Peyer's patch (tissue), 4 donors: ENCODE measurements around the gene DNAJB6. TPM values are rescaled to one million over a fixed set of nuclear protein-coding genes. Genes with fewer than 3 reads are reported as not detected.

ENCODE experiments used
- DNase-seq, 3 donors: peaks; one replicate each; pipeline ENCODE4 v3.0.0-alpha.2; 2017 to 2019
- H3K27ac ChIP-seq, 4 donors: fragments of 200-600 bp; sonication (generic); one replicate each; pipeline ENCODE4 v1.5.1; 2016 to 2019
- H3K27me3 ChIP-seq, 2 donors: fragments of 200-600 bp; sonication (generic); one replicate each; pipeline ENCODE4 v1.5.1; 2019
- H3K36me3 ChIP-seq, 3 donors: fragments of 200-600 bp; sonication (generic); one replicate each; pipeline ENCODE4 v1.5.1; 2016 to 2019
- H3K4me1 ChIP-seq, 4 donors: fragments of 200-600 bp; sonication (generic); one replicate each; pipeline ENCODE4 v1.5.1; 2016 to 2019
- H3K4me3 ChIP-seq, 4 donors: fragments of 200-600 bp; sonication (generic); 1 replicate in 3 of 4; 2 replicates in 1 of 4; pipeline ENCODE4 v1.5.1; 2016 to 2019; ENCODE audit warnings: mild to moderate bottlenecking in 1 of 4
- H3K9me3 ChIP-seq, 4 donors: fragments of 200-600 bp; sonication (generic); one replicate each; pipeline ENCODE4 v1.5.1; 2016 to 2019; ENCODE audit warnings: mild to moderate bottlenecking in 1 of 4
- POLR2A ChIP-seq, 2 donors: fragments of 450-650 bp; IDR thresholded peaks; one replicate each; pipeline ENCODE4 v1.5.1; 2017; ENCODE audit warnings: antibody characterized with exemption in 2 of 2, mild to moderate bottlenecking in 2 of 2, moderate library complexity in 2 of 2
- total RNA-seq, 4 donors: library from RNA; depleted of rRNA; stranded (reverse); fragments of >200 nt; gene quantifications; one replicate each; pipeline ENCODE4 v1.1.0, GENCODE V29; 2016
- TF ChIP-seq, protein P1 (sequence below), 6 experiments: fragments of 450-650 bp in 4 of 6; fragments of 200-600 bp in 2 of 6; sonication (generic) in 1 of 6; IDR thresholded peaks; one replicate each; pipeline ENCODE4 v1.5.1; 2017 to 2019; ENCODE audit warnings: antibody characterized with exemption in 6 of 6, mild to moderate bottlenecking in 3 of 6, moderate library complexity in 1 of 6

DNAJB6 gene
- total RNA-seq, 4 donors from 2014 or later: 47.1 to 129 (median 61.3) TPM

DNA sequence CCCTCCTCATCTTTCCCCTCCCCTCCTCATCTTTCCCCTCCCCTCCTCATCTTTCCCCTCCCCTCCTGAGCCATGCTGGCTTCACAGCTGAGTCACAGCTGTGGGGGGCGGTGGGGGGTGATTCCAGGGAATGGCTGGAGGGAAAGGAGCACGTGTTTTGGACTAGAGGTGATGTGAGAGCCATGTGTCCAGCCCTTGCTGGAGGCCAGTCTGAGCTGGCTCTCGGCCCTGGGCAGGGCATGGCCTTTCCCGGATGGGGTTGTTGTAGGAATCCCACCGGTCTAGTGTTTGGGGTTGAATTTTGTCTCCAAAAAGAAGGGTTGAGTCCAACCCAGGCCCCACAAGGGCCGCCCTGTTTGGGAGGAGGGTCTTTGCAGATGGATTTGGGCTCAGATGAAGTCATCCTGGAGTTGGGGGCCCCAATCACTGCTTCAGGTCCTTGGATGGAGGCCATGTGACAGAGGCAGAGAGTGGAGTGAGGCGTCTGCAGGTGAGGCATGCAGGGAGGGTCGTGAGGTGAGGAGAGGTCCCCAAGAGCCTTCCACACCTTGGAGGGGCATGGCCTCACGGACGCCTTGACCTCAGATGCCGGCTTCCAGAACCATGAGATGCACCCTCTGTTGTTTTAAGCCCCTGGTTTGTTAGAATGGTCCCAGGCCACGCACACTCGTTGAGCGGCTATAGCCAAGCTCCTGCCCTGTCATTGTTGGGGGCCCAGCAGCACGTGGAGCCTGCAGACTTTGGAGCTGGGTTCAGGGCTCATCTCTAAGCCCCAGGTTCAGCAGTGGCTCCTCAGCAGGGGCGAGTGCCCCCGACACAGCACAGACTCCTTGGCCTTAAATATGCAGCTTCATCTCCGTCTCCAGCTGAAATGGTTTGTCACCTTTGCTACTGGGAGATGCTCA is 101.6 kb downstream of the DNAJB6 start:
- TF ChIP-seq POLR2A (IDR thresholded peaks at IDR 0.05): no peak
- TF ChIP-seq, protein P1, sequence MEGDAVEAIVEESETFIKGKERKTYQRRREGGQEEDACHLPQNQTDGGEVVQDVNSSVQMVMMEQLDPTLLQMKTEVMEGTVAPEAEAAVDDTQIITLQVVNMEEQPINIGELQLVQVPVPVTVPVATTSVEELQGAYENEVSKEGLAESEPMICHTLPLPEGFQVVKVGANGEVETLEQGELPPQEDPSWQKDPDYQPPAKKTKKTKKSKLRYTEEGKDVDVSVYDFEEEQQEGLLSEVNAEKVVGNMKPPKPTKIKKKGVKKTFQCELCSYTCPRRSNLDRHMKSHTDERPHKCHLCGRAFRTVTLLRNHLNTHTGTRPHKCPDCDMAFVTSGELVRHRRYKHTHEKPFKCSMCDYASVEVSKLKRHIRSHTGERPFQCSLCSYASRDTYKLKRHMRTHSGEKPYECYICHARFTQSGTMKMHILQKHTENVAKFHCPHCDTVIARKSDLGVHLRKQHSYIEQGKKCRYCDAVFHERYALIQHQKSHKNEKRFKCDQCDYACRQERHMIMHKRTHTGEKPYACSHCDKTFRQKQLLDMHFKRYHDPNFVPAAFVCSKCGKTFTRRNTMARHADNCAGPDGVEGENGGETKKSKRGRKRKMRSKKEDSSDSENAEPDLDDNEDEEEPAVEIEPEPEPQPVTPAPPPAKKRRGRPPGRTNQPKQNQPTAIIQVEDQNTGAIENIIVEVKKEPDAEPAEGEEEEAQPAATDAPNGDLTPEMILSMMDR (IDR thresholded peaks at IDR 0.05): no peak
- Histone ChIP-seq H3K9me3 (no peaks in the 10 kb centered on the region), H3K4me1 (no peaks in the 10 kb centered on the region), H3K4me3 (no peak overlapping the region), H3K36me3 (no peaks in the 10 kb centered on the region), H3K27me3 (no peaks in the 10 kb centered on the region), H3K27ac (no peak overlapping the region)
- DNase-seq: peak in 2 of 3 donors; percentile 30 to 34

GRCh38 chr7:157439149-157439548 is 102.3 kb downstream of the DNAJB6 start:
- Histone ChIP-seq H3K4me1 (no peaks in the 10 kb centered on the region), H3K9me3 (no peaks in the 10 kb centered on the region), H3K27ac (no peak overlapping the region), H3K36me3 (no peaks in the 10 kb centered on the region), H3K27me3 (no peaks in the 10 kb centered on the region), H3K4me3 (no peak overlapping the region)
- TF ChIP-seq, protein P1 (IDR thresholded peaks at IDR 0.05): no peak
- no peak for TF ChIP-seq POLR2A (IDR thresholded peaks at IDR 0.05)
- peak in 1 of 3 donors; percentile 23 for DNase-seq

DNA sequence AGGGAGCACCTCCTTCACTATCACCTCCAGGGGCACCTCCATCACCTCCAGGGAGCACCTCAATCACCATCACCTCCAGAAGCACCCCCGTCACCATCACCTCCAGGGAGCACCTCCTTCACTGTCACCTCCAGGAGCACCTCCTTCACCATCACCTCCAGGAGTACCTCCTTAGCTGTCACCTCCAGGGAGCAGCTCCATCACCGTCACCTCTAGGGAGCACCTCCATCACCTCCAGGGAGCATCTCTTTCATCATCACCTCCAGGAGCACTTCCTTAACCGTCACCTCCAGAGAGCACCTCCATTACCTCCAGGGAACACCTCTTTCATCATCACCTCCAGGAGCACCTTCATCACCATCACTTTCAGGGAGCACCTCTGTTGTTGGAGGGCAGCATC is 103.0 kb downstream of the DNAJB6 start:
- Histone ChIP-seq H3K36me3 (no peaks in the 10 kb centered on the region), H3K27me3 (no peaks in the 10 kb centered on the region), H3K4me3 (no peak overlapping the region), H3K9me3 (no peaks in the 10 kb centered on the region), H3K4me1 (no peaks in the 10 kb centered on the region), H3K27ac (no peak overlapping the region)
- DNase-seq: no peak
- TF ChIP-seq, protein P1 (IDR thresholded peaks at IDR 0.05): no peak
- no peak for TF ChIP-seq POLR2A (IDR thresholded peaks at IDR 0.05)

DNA sequence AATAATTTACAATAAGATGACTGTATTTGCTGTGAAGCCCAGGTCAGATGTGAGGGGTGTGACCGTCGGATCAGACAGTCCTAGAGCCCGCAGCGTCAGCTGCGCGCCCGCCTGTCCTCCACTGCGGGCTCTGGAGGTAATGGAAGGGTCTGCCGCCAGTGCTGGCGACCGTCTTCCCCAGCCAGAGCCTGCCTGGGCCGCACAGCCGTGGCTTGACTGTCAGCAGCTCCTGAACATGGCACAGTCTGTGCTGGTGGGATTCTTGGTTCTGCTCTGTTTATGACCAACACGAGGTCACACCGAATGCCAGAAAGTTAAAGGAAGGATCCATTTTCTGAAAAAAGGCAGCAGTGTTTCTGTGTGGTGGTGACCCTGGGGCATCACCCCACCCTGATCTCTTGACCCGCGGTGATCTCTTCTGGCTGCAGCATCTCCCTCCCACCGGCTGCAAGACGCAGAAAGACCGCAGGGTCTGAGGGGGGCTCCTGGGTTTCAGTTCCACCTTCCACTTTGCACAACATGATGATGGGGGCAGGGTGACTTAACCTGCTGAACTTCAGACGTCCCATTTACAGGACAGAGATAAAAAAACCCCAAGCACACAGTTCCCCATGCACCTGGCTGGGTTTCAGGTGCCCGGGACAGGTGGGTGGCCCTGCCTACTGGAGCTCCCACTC is 103.7 kb downstream of the DNAJB6 start:
- H3K36me3 ChIP-seq: no peaks in the 10 kb centered on the region
- DNase-seq: peak in 1 of 3 donors; percentile 16
- H3K27ac ChIP-seq: no peak overlapping the region
- no peaks in the 10 kb centered on the region for H3K4me1 ChIP-seq
- H3K9me3 ChIP-seq: no peaks in the 10 kb centered on the region
- no peak overlapping the region for H3K4me3 ChIP-seq
- TF ChIP-seq, protein P1 (IDR thresholded peaks at IDR 0.05): no peak
- TF ChIP-seq POLR2A (IDR thresholded peaks at IDR 0.05): no peak
- no peaks in the 10 kb centered on the region for H3K27me3 ChIP-seq

GRCh38 chr7:157441023-157441399 is 104.2 kb downstream of the DNAJB6 start:
- no peaks in the 10 kb centered on the region for H3K9me3 ChIP-seq
- no peaks in the 10 kb centered on the region for H3K27me3 ChIP-seq
- no peaks in the 10 kb centered on the region for H3K4me1 ChIP-seq
- H3K36me3 ChIP-seq: no peaks in the 10 kb centered on the region
- peak in 2 of 3 donors; percentile 34 for DNase-seq
- no peak overlapping the region for H3K27ac ChIP-seq
- TF ChIP-seq, protein P1 (IDR thresholded peaks at IDR 0.05): no peak
- TF ChIP-seq POLR2A (IDR thresholded peaks at IDR 0.05): no peak
- H3K4me3 ChIP-seq: no peak overlapping the region
